Measurements from ENCODE around the gene PGBD5.

Gene PGBD5

DNA sequence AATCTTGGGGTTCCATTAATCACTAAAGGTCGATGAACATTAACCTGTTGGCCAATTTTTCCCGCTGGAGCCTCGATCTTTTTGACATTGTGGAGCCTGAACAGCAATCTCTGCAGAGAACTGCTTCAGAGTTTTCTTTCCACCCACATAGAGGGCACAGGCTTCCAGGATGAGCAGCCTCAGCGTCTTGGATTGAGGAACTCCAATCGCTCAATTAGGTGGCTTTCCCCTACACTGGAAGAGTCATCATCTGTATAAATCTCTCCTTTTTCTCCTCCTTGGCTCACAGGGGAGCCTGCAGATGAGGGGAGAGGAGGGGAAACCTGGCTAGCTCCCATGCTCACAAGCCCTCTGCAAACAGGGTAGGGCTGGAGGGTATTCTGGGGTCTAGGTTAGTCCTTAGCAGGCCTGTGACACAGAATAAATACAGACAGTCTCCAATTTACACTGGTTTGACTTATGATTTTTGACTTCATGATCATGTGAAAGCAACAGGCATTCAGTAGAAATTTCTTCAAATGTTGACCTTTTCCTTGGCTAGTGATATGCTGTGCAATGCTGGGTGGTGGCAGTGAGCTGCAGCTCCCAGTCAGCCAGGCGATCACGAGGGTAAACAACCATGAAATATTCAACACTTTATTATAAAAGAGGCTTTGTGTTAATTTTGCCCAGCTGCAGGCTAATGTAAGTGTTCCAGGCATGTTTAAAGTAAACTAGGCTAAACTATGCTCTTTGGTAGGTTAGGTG lies 80.8 kb downstream of the PGBD5 start:
- Histone ChIP-seq H2AFZ (ENCODE audit: low read depth, low read length) (no peak overlapping the region), H3K4me1 (ENCODE audit: insufficient read depth, low read length) (no peaks in the 10 kb centered on the region), H3K9me3 (ENCODE audit: low read length) (peaks cover 3% of the 10 kb centered on the region), H3K36me3 (ENCODE audit: insufficient read depth, low read length) (peaks cover 9% of the 10 kb centered on the region), H3K27me3 (ENCODE audit: insufficient read depth, low read length) (no peaks in the 10 kb centered on the region), H3K4me3 (ENCODE audit: low read length) (no peak overlapping the region)

- no peaks in the 10 kb centered on the region for H3K27me3 ChIP-seq (ENCODE audit: insufficient read depth, low read length)
- no peaks in the 10 kb centered on the region for H3K4me1 ChIP-seq (ENCODE audit: insufficient read depth, low read length)
- H2AFZ ChIP-seq (ENCODE audit: low read depth, low read length): no peak overlapping the region
- no peaks in the 10 kb centered on the region for H3K36me3 ChIP-seq (ENCODE audit: insufficient read depth, low read length)
- no peak overlapping the region for H3K4me3 ChIP-seq (ENCODE audit: low read length)
- peaks cover 2% of the 10 kb centered on the region for H3K9me3 ChIP-seq (ENCODE audit: low read length)
Measured at GRCh38 chr1:230342699-230343098, 83.4 kb downstream of the PGBD5 start.

DNA sequence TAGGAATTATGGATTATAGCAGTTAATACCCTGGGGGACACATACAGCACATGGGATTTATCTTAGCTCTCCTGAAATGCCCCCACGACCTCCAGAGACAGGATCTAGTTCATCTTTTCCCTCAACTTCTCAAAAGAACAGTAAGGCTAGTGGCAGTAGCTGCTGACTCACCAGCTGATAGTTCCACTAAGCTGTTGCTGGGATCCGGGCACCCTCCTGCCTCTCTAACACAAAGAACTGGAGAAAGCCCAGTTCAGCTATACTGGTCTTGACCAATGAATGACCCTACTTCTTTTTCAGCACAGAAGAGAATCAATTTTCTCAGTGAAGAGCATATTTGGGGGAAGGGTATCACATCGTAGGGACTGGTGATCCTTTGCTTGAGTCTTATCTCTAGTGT lies 84.1 kb downstream of the PGBD5 start:
- peaks cover 3% of the 10 kb centered on the region for H3K36me3 ChIP-seq (ENCODE audit: insufficient read depth, low read length)
- no peak overlapping the region for H2AFZ ChIP-seq (ENCODE audit: low read depth, low read length)
- no peaks in the 10 kb centered on the region for H3K4me1 ChIP-seq (ENCODE audit: insufficient read depth, low read length)
- H3K4me3 ChIP-seq (ENCODE audit: low read length): no peak overlapping the region
- H3K27me3 ChIP-seq (ENCODE audit: insufficient read depth, low read length): no peaks in the 10 kb centered on the region
- peaks cover 2% of the 10 kb centered on the region for H3K9me3 ChIP-seq (ENCODE audit: low read length)

GRCh38 chr1:230341162-230341546 lies 85.0 kb downstream of the PGBD5 start:
- Histone ChIP-seq H3K4me1 (ENCODE audit: insufficient read depth, low read length) (no peaks in the 10 kb centered on the region), H2AFZ (ENCODE audit: low read depth, low read length) (no peak overlapping the region), H3K4me3 (ENCODE audit: low read length) (no peak overlapping the region), H3K9me3 (ENCODE audit: low read length) (peaks cover 2% of the 10 kb centered on the region), H3K36me3 (ENCODE audit: insufficient read depth, low read length) (peaks cover 7% of the 10 kb centered on the region), H3K27me3 (ENCODE audit: insufficient read depth, low read length) (no peaks in the 10 kb centered on the region)

- Histone ChIP-seq H3K36me3 (ENCODE audit: insufficient read depth, low read length) (peaks cover 7% of the 10 kb centered on the region), H3K4me3 (ENCODE audit: low read length) (no peak overlapping the region)
Measured at GRCh38 chr1:230340526-230341161, 85.5 kb downstream of the PGBD5 start.

GRCh38 chr1:230339033-230339432 lies 87.1 kb downstream of the PGBD5 start:
- Histone ChIP-seq H3K9me3 (ENCODE audit: low read length) (peaks cover 2% of the 10 kb centered on the region), H3K4me1 (ENCODE audit: insufficient read depth, low read length) (no peaks in the 10 kb centered on the region), H3K36me3 (ENCODE audit: insufficient read depth, low read length) (peaks cover 7% of the 10 kb centered on the region), H3K4me3 (ENCODE audit: low read length) (no peak overlapping the region), H2AFZ (ENCODE audit: low read depth, low read length) (no peak overlapping the region), H3K27me3 (ENCODE audit: insufficient read depth, low read length) (no peaks in the 10 kb centered on the region)

More at GRCh38 chr1:230340526-230341161, 85.5 kb downstream of the PGBD5 start:
- Histone ChIP-seq H3K4me1 (ENCODE audit: insufficient read depth, low read length) (no peaks in the 10 kb centered on the region), H3K27me3 (ENCODE audit: insufficient read depth, low read length) (no peaks in the 10 kb centered on the region), H2AFZ (ENCODE audit: low read depth, low read length) (no peak overlapping the region), H3K9me3 (ENCODE audit: low read length) (peaks cover 2% of the 10 kb centered on the region)

- Histone ChIP-seq H3K27me3 (ENCODE audit: insufficient read depth, low read length) (no peaks in the 10 kb centered on the region), H3K4me3 (ENCODE audit: low read length) (no peak overlapping the region), H2AFZ (ENCODE audit: low read depth, low read length) (no peak overlapping the region), H3K36me3 (ENCODE audit: insufficient read depth, low read length) (peaks cover 7% of the 10 kb centered on the region), H3K4me1 (ENCODE audit: insufficient read depth, low read length) (peaks cover 5% of the 10 kb centered on the region), H3K9me3 (ENCODE audit: low read length) (peaks cover 2% of the 10 kb centered on the region)
Measured at GRCh38 chr1:230337266-230337665, 88.9 kb downstream of the PGBD5 start.

GRCh38 chr1:230335861-230336522 lies 90.1 kb downstream of the PGBD5 start:
- H3K27me3 ChIP-seq (ENCODE audit: insufficient read depth, low read length): no peaks in the 10 kb centered on the region
- H2AFZ ChIP-seq (ENCODE audit: low read depth, low read length): no peak overlapping the region
- peaks cover 7% of the 10 kb centered on the region for H3K36me3 ChIP-seq (ENCODE audit: insufficient read depth, low read length)
- peaks cover 2% of the 10 kb centered on the region for H3K9me3 ChIP-seq (ENCODE audit: low read length)
- no peak overlapping the region for H3K4me3 ChIP-seq (ENCODE audit: low read length)
- H3K4me1 ChIP-seq (ENCODE audit: insufficient read depth, low read length): peaks cover 9% of the 10 kb centered on the region

GRCh38 chr1:230334447-230334837 lies 91.7 kb downstream of the PGBD5 start:
- Histone ChIP-seq H3K9me3 (ENCODE audit: low read length) (peaks cover under 1% of the 10 kb centered on the region), H2AFZ (ENCODE audit: low read depth, low read length) (no peak overlapping the region), H3K36me3 (ENCODE audit: insufficient read depth, low read length) (peaks cover 7% of the 10 kb centered on the region), H3K4me3 (ENCODE audit: low read length) (no peak overlapping the region), H3K27me3 (ENCODE audit: insufficient read depth, low read length) (no peaks in the 10 kb centered on the region), H3K4me1 (ENCODE audit: insufficient read depth, low read length) (peaks cover 9% of the 10 kb centered on the region)

GRCh38 chr1:230333590-230334446 lies 92.3 kb downstream of the PGBD5 start:
- no peak overlapping the region for H2AFZ ChIP-seq (ENCODE audit: low read depth, low read length)
- peaks cover 9% of the 10 kb centered on the region for H3K4me1 ChIP-seq (ENCODE audit: insufficient read depth, low read length)
- H3K27me3 ChIP-seq (ENCODE audit: insufficient read depth, low read length): no peaks in the 10 kb centered on the region
- no peaks in the 10 kb centered on the region for H3K9me3 ChIP-seq (ENCODE audit: low read length)
- no peak overlapping the region for H3K4me3 ChIP-seq (ENCODE audit: low read length)
- H3K36me3 ChIP-seq (ENCODE audit: insufficient read depth, low read length): peaks cover 7% of the 10 kb centered on the region

GRCh38 chr1:230332575-230333066 lies 93.5 kb downstream of the PGBD5 start:
- Histone ChIP-seq H3K9me3 (ENCODE audit: low read length) (no peaks in the 10 kb centered on the region), H3K4me3 (ENCODE audit: low read length) (no peak overlapping the region)

DNA sequence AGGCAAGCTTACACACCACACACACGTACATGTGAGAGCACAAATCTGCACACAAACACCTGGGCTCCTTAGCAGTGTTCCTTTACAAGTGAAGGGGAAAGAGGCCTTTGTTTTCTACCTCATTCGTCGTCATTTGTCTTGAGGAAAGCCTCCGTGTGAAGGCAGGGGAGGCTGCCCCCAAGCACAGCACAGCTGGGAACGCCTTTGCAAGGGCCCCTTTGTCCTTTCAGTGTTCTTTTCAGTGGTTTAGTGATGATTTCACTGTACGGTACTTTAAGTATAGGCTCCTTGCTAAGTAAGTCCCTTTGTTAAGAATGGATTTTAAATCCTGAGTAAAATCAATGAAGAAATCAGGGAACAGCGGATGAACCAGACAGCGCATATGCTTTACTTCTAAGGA lies 94.1 kb downstream of the PGBD5 start:
- no peaks in the 10 kb centered on the region for H3K9me3 ChIP-seq (ENCODE audit: low read length)
- peaks cover 9% of the 10 kb centered on the region for H3K4me1 ChIP-seq (ENCODE audit: insufficient read depth, low read length)
- no peak overlapping the region for H2AFZ ChIP-seq (ENCODE audit: low read depth, low read length)
- H3K4me3 ChIP-seq (ENCODE audit: low read length): no peak overlapping the region
- H3K27me3 ChIP-seq (ENCODE audit: insufficient read depth, low read length): no peaks in the 10 kb centered on the region
- H3K36me3 ChIP-seq (ENCODE audit: insufficient read depth, low read length): peaks cover 7% of the 10 kb centered on the region

More at GRCh38 chr1:230332575-230333066, 93.5 kb downstream of the PGBD5 start:
- no peak overlapping the region for H2AFZ ChIP-seq (ENCODE audit: low read depth, low read length)
- peaks cover 9% of the 10 kb centered on the region for H3K36me3 ChIP-seq (ENCODE audit: insufficient read depth, low read length)
- peaks cover 9% of the 10 kb centered on the region for H3K4me1 ChIP-seq (ENCODE audit: insufficient read depth, low read length)
- H3K27me3 ChIP-seq (ENCODE audit: insufficient read depth, low read length): no peaks in the 10 kb centered on the region

Measured in neuron (in vitro differentiated cells).